CD14-positive monocyte (primary cell): ENCODE data around the gene IL13. TPM values are rescaled to one million over a fixed set of nuclear protein-coding genes. Genes with fewer than 3 reads are reported as not detected.
"Not testable (repeated sequence)": the region's sequence is repeated elsewhere in the genome, so short reads cannot be mapped to it uniquely, and the experiment has no call there.

Source experiments
- DNase-seq, 3 donors: peaks; one replicate each; pipeline ENCODE4 v3.0.0-alpha.2; 2011 to 2022
- H2AFZ ChIP-seq: 2 replicates; pipeline ENCODE4 v1.6.0; 2012; ENCODE audit warnings: mild to moderate bottlenecking, low read depth, low read length, inconsistent platforms; ENCODE audit not compliant: insufficient read depth, poor library complexity, severe bottlenecking
- H3K27ac ChIP-seq, 2 donors: 1 replicate in 1 of 2; 2 replicates in 1 of 2; pipeline ENCODE4 v1.5.1; 2012 to 2013; ENCODE audit warnings: low read length in 2 of 2, control low read depth in 1 of 2, inconsistent platforms in 1 of 2, low read depth in 1 of 2, mild to moderate bottlenecking in 1 of 2
- H3K27me3 ChIP-seq, 2 donors: one replicate each; pipeline versions ENCODE4 v1.6.0 to v1.6.1; 2011 to 2013; ENCODE audit warnings: low read length in 2 of 2; ENCODE audit not compliant: control insufficient read depth in 2 of 2, insufficient read depth in 2 of 2
- H3K36me3 ChIP-seq, 2 donors: replicated peaks in 1 of 2; 1 replicate in 1 of 2; 2 replicates in 1 of 2; pipeline versions ENCODE4 v1.5.1 to v1.6.1; 2012 to 2013; ENCODE audit warnings: low read length in 2 of 2, control low read depth in 1 of 2, inconsistent platforms in 1 of 2, mild to moderate bottlenecking in 1 of 2; ENCODE audit not compliant: insufficient read depth in 2 of 2, control insufficient read depth in 1 of 2
- H3K4me1 ChIP-seq, 2 donors: 1 replicate in 1 of 2; 2 replicates in 1 of 2; pipeline versions ENCODE4 v1.5.1 to v1.6.1; 2012 to 2013; ENCODE audit warnings: low read length in 2 of 2, control low read depth in 1 of 2, inconsistent platforms in 1 of 2, mild to moderate bottlenecking in 1 of 2, moderate library complexity in 1 of 2; ENCODE audit not compliant: insufficient read depth in 2 of 2, control insufficient read depth in 1 of 2
- H3K4me2 ChIP-seq: replicated peaks from 2 replicates; pipeline ENCODE3; 2012; ENCODE audit warnings: low read length, moderate library complexity, mild to moderate bottlenecking; ENCODE audit not compliant: poor library complexity, severe bottlenecking; ENCODE audit errors: extremely low read depth
- H3K4me3 ChIP-seq, 3 experiments: fragments of 200-600 bp in 1 of 3; sonication (generic) in 1 of 3; replicated peaks in 1 of 3; 1 replicate in 2 of 3; 2 replicates in 1 of 3; pipeline ENCODE4 v1.5.1; 2011 to 2013; ENCODE audit warnings: low read length in 3 of 3, mild to moderate bottlenecking in 3 of 3, control low read depth in 2 of 3, low read depth in 2 of 3, inconsistent platforms in 1 of 3, moderate library complexity in 1 of 3
- H3K79me2 ChIP-seq: 2 replicates; pipeline ENCODE4 v1.6.0; 2012; ENCODE audit warnings: mild to moderate bottlenecking, control low read depth, inconsistent platforms, low read length, moderate library complexity; ENCODE audit not compliant: insufficient read depth
- H3K9ac ChIP-seq: 2 replicates; pipeline ENCODE4 v1.6.0; 2017; ENCODE audit warnings: low read length, mild to moderate bottlenecking; ENCODE audit not compliant: insufficient read depth, poor library complexity, severe bottlenecking
- H3K9me3 ChIP-seq, 2 donors: replicated peaks in 1 of 2; 1 replicate in 1 of 2; 2 replicates in 1 of 2; pipeline versions ENCODE4 v1.5.1 to v1.6.1; 2012 to 2013; ENCODE audit warnings: low read length in 2 of 2, control low read depth in 1 of 2; ENCODE audit not compliant: control insufficient read depth in 1 of 2, insufficient read depth in 1 of 2
- H4K20me1 ChIP-seq: 2 replicates; pipeline ENCODE4 v1.6.0; 2012; ENCODE audit warnings: mild to moderate bottlenecking, low read length, control low read depth, moderate library complexity; ENCODE audit not compliant: insufficient read depth
- H3K27ac Mint-ChIP-seq, 7 donors: one replicate each; pipeline ENCODE4 v1.8.0; 2020; ENCODE audit warnings: mild to moderate bottlenecking in 7 of 7, mixed read lengths in 7 of 7, moderate library complexity in 6 of 7, inconsistent platforms in 2 of 7
- H3K27me3 Mint-ChIP-seq, 3 donors: one replicate each; pipeline ENCODE4 v1.8.0; 2021 to 2022; ENCODE audit warnings: low read depth in 3 of 3, mild to moderate bottlenecking in 3 of 3, mixed read lengths in 3 of 3, moderate library complexity in 3 of 3, inconsistent platforms in 1 of 3
- H3K36me3 Mint-ChIP-seq, 2 donors: one replicate each; pipeline ENCODE4 v1.8.0; 2020; ENCODE audit warnings: mixed read lengths in 2 of 2, inconsistent platforms in 1 of 2, mild to moderate bottlenecking in 1 of 2
- H3K4me1 Mint-ChIP-seq: one replicate; pipeline ENCODE4 v1.8.0; 2020; ENCODE audit warnings: mild to moderate bottlenecking, mixed read lengths
- H3K4me3 Mint-ChIP-seq, 2 donors: one replicate each; pipeline ENCODE4 v1.8.0; 2020; ENCODE audit warnings: mild to moderate bottlenecking in 2 of 2, mixed read lengths in 2 of 2, moderate library complexity in 1 of 2
- H3K9me3 Mint-ChIP-seq, 7 donors: one replicate each; pipeline ENCODE4 v1.8.0; 2020 to 2022; ENCODE audit warnings: mixed read lengths in 7 of 7, mild to moderate bottlenecking in 6 of 7, moderate library complexity in 6 of 7, inconsistent platforms in 2 of 7
- WGBS: methylation state at CpG from one replicate; pipeline ENCODE4 v1.1.5; 2013; ENCODE audit warnings: missing lambda C conversion rate; ENCODE audit not compliant: insufficient coverage; 5-methylcytosine and 5-hydroxymethylcytosine counted together
- intact Hi-C, 2 donors: fragments of 100-400 bp; cut with micrococcal nuclease; formaldehyde crosslinking; loops; one replicate each; pipeline versions ENCODE4 v1.15.0 to v1.15.1; 2023
- polyA plus RNA-seq, 3 donors: library from polyadenylated mRNA; depleted of rRNA in 1 of 3; unstranded in 2 of 3; stranded (reverse) in 1 of 3; fragments of 300-500 nt in 2 of 3; fragments of >200 nt in 1 of 3; fragmentation: Illumina TruSeq in 2 of 3; gene quantifications; 1 replicate in 2 of 3; 2 replicates in 1 of 3; pipeline ENCODE4 v1.2.3, GENCODE V29; 2012 to 2021
- TF ChIP-seq, protein P1 (sequence below): fragments of 200-600 bp; IDR thresholded peaks from one replicate; pipeline ENCODE4 v1.8.0; 2022; ENCODE audit warnings: antibody characterized with exemption, mild to moderate bottlenecking

Gene IL13
- polyA plus RNA-seq, 3 donors = not detected

DNA sequence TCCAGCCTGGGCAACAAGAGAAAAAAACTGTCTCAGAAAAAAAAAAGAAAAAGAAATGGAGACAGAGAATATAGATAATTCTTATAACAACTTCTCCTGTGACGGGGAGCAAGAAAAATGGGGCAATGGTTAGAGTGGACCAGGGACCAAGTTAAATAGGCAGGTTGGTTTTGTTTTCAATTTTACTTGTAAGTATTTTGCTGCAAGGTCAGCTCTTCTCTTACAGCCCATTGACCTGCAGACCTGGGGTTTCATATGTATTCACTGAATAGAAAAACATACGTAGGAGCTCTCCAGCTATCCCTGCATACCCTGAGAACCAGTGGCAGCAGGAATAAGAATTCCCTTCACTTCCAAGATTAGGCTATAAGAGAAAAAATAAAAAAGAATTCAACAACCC is 29.2 kb upstream of the IL13 start:
- H3K4me3 Mint-ChIP-seq = no peak overlapping the region
- no CpG with 5 or more reads among the region's 2 CpGs for WGBS
- H3K9me3 Mint-ChIP-seq = no peaks in the 10 kb centered on the region
- intact Hi-C loops = no loop called here
- peaks cover 17 to 78% of the 10 kb centered on the region in 2 donors for H3K36me3 ChIP-seq
- H3K9ac ChIP-seq = no peak overlapping the region
- no peak overlapping the region for H3K4me2 ChIP-seq
- no peaks in the 10 kb centered on the region for H4K20me1 ChIP-seq
- no peaks in the 10 kb centered on the region for H3K9me3 ChIP-seq
- H2AFZ ChIP-seq = no peak overlapping the region
- H3K4me3 ChIP-seq = no peak overlapping the region
- H3K27me3 Mint-ChIP-seq = no peaks in the 10 kb centered on the region
- no peaks in the 10 kb centered on the region for H3K27me3 ChIP-seq
- no peak overlapping the region for H3K27ac Mint-ChIP-seq
- H3K4me1 ChIP-seq = no peaks in the 10 kb centered on the region
- TF ChIP-seq, protein P1, sequence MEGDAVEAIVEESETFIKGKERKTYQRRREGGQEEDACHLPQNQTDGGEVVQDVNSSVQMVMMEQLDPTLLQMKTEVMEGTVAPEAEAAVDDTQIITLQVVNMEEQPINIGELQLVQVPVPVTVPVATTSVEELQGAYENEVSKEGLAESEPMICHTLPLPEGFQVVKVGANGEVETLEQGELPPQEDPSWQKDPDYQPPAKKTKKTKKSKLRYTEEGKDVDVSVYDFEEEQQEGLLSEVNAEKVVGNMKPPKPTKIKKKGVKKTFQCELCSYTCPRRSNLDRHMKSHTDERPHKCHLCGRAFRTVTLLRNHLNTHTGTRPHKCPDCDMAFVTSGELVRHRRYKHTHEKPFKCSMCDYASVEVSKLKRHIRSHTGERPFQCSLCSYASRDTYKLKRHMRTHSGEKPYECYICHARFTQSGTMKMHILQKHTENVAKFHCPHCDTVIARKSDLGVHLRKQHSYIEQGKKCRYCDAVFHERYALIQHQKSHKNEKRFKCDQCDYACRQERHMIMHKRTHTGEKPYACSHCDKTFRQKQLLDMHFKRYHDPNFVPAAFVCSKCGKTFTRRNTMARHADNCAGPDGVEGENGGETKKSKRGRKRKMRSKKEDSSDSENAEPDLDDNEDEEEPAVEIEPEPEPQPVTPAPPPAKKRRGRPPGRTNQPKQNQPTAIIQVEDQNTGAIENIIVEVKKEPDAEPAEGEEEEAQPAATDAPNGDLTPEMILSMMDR = no peak
- H3K79me2 ChIP-seq = no peaks in the 10 kb centered on the region
- no peak for DNase-seq
- H3K27ac ChIP-seq = no peak overlapping the region
- H3K4me1 Mint-ChIP-seq = no peaks in the 10 kb centered on the region
- peaks cover 36 to 58% of the 10 kb centered on the region in 2 donors for H3K36me3 Mint-ChIP-seq

DNA sequence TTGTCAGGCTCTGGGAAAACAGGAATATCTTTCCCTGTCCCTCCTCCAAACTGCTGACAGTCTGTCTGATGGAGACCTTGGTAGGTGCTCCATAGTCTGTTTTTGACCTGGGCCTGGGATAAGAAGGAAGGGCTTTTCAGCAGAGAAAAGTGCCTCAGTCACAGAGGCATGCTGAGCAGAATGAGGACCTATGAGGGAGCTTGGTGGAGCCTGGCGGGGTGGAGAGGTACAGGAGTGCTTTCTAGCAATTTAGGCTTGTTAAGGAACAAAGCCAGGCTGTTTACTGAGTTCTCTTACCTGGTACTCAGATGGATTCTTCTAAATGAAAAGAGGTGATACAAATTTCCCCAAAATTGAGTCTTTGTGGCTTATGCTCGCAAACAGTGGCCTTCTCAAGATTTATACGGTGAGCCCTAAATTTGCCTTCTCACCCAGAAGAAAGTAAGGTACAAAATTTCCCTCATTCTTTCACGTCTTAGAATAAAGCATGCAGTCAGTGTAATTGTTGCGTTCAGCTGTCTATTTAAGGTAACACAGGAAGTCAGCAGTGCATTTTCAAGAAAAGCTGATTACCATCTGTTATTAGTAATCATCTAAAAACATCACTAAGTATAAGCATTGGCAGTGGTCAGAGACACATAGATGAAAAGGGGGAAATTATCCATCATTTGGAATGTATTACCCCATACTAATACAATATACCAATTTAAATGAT is 28.6 kb upstream of the IL13 start:
- Histone ChIP-seq H3K4me2 (no peak overlapping the region), H4K20me1 (no peaks in the 10 kb centered on the region), H3K9me3 (no peaks in the 10 kb centered on the region), H2AFZ (no peak overlapping the region), H3K79me2 (no peaks in the 10 kb centered on the region), H3K27ac (no peak overlapping the region), H3K9ac (no peak overlapping the region), H3K27me3 (no peaks in the 10 kb centered on the region), H3K4me1 (no peaks in the 10 kb centered on the region), H3K4me3 (no peak overlapping the region), H3K36me3 (peaks cover 17 to 73% of the 10 kb centered on the region in 2 donors)
- Mint-ChIP-seq H3K4me1 (no peaks in the 10 kb centered on the region), H3K27me3 (no peaks in the 10 kb centered on the region), H3K4me3 (no peak overlapping the region), H3K27ac (peak overlapping the region in 1 of 7 donors; percentile 33), H3K9me3 (no peaks in the 10 kb centered on the region), H3K36me3 (peaks cover 33 to 61% of the 10 kb centered on the region in 2 donors)
- no peak for DNase-seq
- WGBS = 100% methylated on average over 1 of the region's 5 CpGs
- intact Hi-C loops = no loop called here
- TF ChIP-seq, protein P1 = no peak

DNA sequence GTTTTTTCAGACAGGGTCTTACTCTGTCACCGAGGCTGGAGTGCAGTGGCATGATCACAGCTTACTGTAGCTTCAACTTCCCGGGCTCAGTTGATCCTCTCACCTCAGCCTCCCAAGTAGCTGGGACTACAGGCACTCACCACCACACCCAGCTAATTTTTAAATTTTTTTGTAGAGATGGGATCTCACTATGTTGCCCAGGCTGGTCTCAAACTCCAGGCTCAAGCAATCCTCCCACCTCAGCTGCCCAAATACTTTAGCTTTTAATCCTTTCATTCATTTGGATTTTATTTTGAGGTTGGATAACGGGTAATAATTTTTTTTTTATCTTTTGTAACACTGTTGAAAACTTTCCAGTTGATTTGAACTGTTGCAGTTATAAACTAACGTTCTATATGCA is 24.4 kb upstream of the IL13 start:
- H3K27me3 Mint-ChIP-seq, H3K27ac Mint-ChIP-seq, DNase-seq, H3K27ac ChIP-seq, H2AFZ ChIP-seq, H3K79me2 ChIP-seq, H3K4me1 ChIP-seq, H3K4me3 Mint-ChIP-seq, H3K9ac ChIP-seq, H3K9me3 ChIP-seq, H3K4me2 ChIP-seq, H3K27me3 ChIP-seq, H3K9me3 Mint-ChIP-seq, intact Hi-C loops, H3K4me3 ChIP-seq, H3K4me1 Mint-ChIP-seq, H4K20me1 ChIP-seq: not testable (repeated sequence)
- no CpG with 5 or more reads among the region's 4 CpGs for WGBS
- peaks cover 34 to 70% of the 10 kb centered on the region in 2 donors for H3K36me3 ChIP-seq
- H3K36me3 Mint-ChIP-seq = peaks cover 44 to 66% of the 10 kb centered on the region in 2 donors
